Stomach (tissue), 4 donors: ENCODE results near the gene FGF12.

Source experiments
- POLR2A ChIP-seq, 4 donors: fragments of 450-650 bp; IDR thresholded peaks; one replicate each; pipeline ENCODE4 v1.6.1; 2016; ENCODE audit warnings: antibody characterized with exemption in 4 of 4, control low read depth in 2 of 4, mild to moderate bottlenecking in 1 of 4, moderate library complexity in 1 of 4
- POLR2AphosphoS5 ChIP-seq, 3 donors: sonication (generic); formaldehyde crosslinking; IDR thresholded peaks; one replicate each; pipeline ENCODE4 v1.6.1; 2016; ENCODE audit warnings: antibody characterized with exemption in 3 of 3
- TF ChIP-seq, protein P1 (sequence below), 7 experiments: fragments of 450-650 bp in 4 of 7; fragments of 200-600 bp in 3 of 7; sonication (generic) in 3 of 7; IDR thresholded peaks; one replicate each; pipeline ENCODE4 v1.5.1; 2016 to 2019; ENCODE audit warnings: antibody characterized with exemption in 7 of 7, control low read depth in 2 of 7, mild to moderate bottlenecking in 1 of 7

DNA sequence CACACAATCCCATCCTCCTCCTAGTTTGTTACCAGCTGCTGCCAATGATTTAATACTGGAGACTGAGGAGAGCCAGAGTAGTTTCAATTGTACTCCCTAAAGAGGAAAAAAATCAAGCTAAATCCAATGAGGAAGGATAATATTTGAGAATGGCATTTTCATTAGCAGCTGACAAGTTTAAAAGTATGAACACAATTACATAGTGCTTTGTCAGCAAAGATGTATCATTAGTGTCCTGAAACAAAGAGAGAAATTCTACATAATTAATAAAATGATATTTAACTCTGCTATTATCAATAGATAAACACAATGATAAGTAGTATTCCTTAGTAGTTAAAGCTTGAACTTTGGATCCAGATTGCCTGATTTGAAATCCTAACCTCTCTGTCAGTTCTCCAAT lies 163.9 kb downstream of the FGF12 start:
- TF ChIP-seq POLR2AphosphoS5 (IDR thresholded peaks at IDR 0.05) (no peak), POLR2A (IDR thresholded peaks at IDR 0.05) (no peak)
- TF ChIP-seq, protein P1, sequence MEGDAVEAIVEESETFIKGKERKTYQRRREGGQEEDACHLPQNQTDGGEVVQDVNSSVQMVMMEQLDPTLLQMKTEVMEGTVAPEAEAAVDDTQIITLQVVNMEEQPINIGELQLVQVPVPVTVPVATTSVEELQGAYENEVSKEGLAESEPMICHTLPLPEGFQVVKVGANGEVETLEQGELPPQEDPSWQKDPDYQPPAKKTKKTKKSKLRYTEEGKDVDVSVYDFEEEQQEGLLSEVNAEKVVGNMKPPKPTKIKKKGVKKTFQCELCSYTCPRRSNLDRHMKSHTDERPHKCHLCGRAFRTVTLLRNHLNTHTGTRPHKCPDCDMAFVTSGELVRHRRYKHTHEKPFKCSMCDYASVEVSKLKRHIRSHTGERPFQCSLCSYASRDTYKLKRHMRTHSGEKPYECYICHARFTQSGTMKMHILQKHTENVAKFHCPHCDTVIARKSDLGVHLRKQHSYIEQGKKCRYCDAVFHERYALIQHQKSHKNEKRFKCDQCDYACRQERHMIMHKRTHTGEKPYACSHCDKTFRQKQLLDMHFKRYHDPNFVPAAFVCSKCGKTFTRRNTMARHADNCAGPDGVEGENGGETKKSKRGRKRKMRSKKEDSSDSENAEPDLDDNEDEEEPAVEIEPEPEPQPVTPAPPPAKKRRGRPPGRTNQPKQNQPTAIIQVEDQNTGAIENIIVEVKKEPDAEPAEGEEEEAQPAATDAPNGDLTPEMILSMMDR (IDR thresholded peaks at IDR 0.05), result no peak
